Measurements from ENCODE around the gene C4orf17. TPM values are rescaled to one million over a fixed set of nuclear protein-coding genes. Genes with fewer than 3 reads are reported as not detected.

C4orf17 gene
- total and polyA plus RNA-seq, 2 of the 8 experiments (the other 6 are each of a cell fraction or from before 2014, with no cell fraction given), result not detected

- TF ChIP-seq POLR2AphosphoS5 (IDR thresholded peaks at IDR 0.05; ENCODE audit: low read depth, low read length) (peak; percentile 74), ZNF274 (IDR thresholded peaks at IDR 0.05; ENCODE audit: borderline replicate concordance, extremely low read depth, low read length) (no peak)
Measured at GRCh38 chr4:99563310-99564186, 52.7 kb downstream of the C4orf17 start, which contains the start of gene TRMT10A (continued).

Measured in H1 (cell line).